DOHH2 (cell line): ENCODE data around the gene FNIP1.
"Not testable (repeated sequence)": the region's sequence is repeated elsewhere in the genome, so short reads cannot be mapped to it uniquely, and the experiment has no call there.

Experiments used
- H3F3A ChIP-seq: fragments of 200-600 bp; sonication (generic), shearing (Covaris generic); 2 replicates; pipeline ENCODE4 v1.6.0; 2016; ENCODE audit warnings: antibody characterized with exemption, mild to moderate bottlenecking; ENCODE audit not compliant: control insufficient read depth, insufficient read depth
- H3K27ac ChIP-seq: fragments of 200-600 bp; sonication (generic); 2 replicates; pipeline ENCODE4 v1.5.1; 2014; ENCODE audit warnings: low read depth, mild to moderate bottlenecking, low read length, moderate library complexity
- H3K27me3 ChIP-seq: fragments of 200-600 bp; sonication (generic); 2 replicates; pipeline ENCODE4 v1.6.1; 2014; ENCODE audit warnings: mild to moderate bottlenecking, low read length, mixed read lengths; ENCODE audit not compliant: control insufficient read depth
- H3K36me3 ChIP-seq: fragments of 200-600 bp; sonication (generic); 2 replicates; pipeline ENCODE4 v1.6.1; 2014; ENCODE audit warnings: mild to moderate bottlenecking, low read length, moderate library complexity, mixed read lengths; ENCODE audit not compliant: control insufficient read depth
- H3K4me1 ChIP-seq: fragments of 200-600 bp; sonication (generic); 2 replicates; pipeline ENCODE4 v1.6.1; 2014; ENCODE audit warnings: mild to moderate bottlenecking, low read length, mixed read lengths; ENCODE audit not compliant: control insufficient read depth
- H3K4me2 ChIP-seq: fragments of 200-600 bp; sonication (generic); 2 replicates; pipeline ENCODE4 v1.6.0; 2014; ENCODE audit warnings: mild to moderate bottlenecking, low read length, moderate library complexity
- H3K4me3 ChIP-seq: fragments of 200-600 bp; sonication (generic); 2 replicates; pipeline ENCODE4 v1.5.1; 2014; ENCODE audit warnings: mild to moderate bottlenecking, low read length, mixed read lengths
- H3K79me2 ChIP-seq: fragments of 200-600 bp; sonication (generic); 2 replicates; pipeline ENCODE4 v1.6.1; 2014; ENCODE audit warnings: mild to moderate bottlenecking, low read length, mixed read lengths; ENCODE audit not compliant: control insufficient read depth
- H3K9me2 ChIP-seq: fragments of 200-600 bp; sonication (generic); replicated peaks from 2 replicates; pipeline ENCODE4 v1.6.1; 2014; ENCODE audit warnings: mild to moderate bottlenecking, low read length, mixed read lengths; ENCODE audit not compliant: control insufficient read depth
- H3K9me3 ChIP-seq: fragments of 200-600 bp; sonication (generic); 2 replicates; pipeline ENCODE4 v1.6.1; 2014; ENCODE audit warnings: antibody characterized with exemption, low read length, mixed read lengths; ENCODE audit not compliant: control insufficient read depth, insufficient read depth
- H4K20me1 ChIP-seq: fragments of 200-600 bp; sonication (generic); 2 replicates; pipeline ENCODE4 v1.6.0; 2014; ENCODE audit warnings: low read depth, mild to moderate bottlenecking, antibody characterized with exemption, low read length, moderate library complexity; ENCODE audit not compliant: control insufficient read depth, insufficient read depth
- CTCF ChIP-seq: fragments of 200-600 bp; sonication (generic); IDR thresholded peaks from one replicate; pipeline ENCODE4 v1.5.1; 2014; ENCODE audit warnings: antibody characterized with exemption, mild to moderate bottlenecking, low read depth, low read length; ENCODE audit not compliant: poor library complexity, severe bottlenecking
- EZH2phosphoT487 ChIP-seq: fragments of 200-600 bp; sonication (generic); IDR thresholded peaks from 2 replicates; pipeline ENCODE4 v1.6.1; 2017; ENCODE audit warnings: borderline replicate concordance, mild to moderate bottlenecking, antibody characterized with exemption, low read length, moderate library complexity, mixed read lengths

Gene FNIP1

GRCh38 chr5:131718487-131719014 is 78.3 kb downstream of the FNIP1 start:
- Histone ChIP-seq H3K27ac (no peak overlapping the region), H3K27me3 (no peaks in the 10 kb centered on the region), H3K9me2 (no peaks in the 10 kb centered on the region), H3K36me3 (peaks cover 24% of the 10 kb centered on the region), H3K4me2 (no peak overlapping the region), H3K79me2 (no peaks in the 10 kb centered on the region), H3K4me1 (no peaks in the 10 kb centered on the region), H3F3A (no peaks in the 10 kb centered on the region), H3K4me3 (no peak overlapping the region), H4K20me1 (no peaks in the 10 kb centered on the region), H3K9me3 (peaks cover 11% of the 10 kb centered on the region; the same call in 1 of the 2 replicates)
- TF ChIP-seq EZH2phosphoT487 = no peak
- TF ChIP-seq CTCF = no peak

- not testable (repeated sequence) for H3K9me2 ChIP-seq, H3K27ac ChIP-seq, H3F3A ChIP-seq, H3K4me1 ChIP-seq, H3K79me2 ChIP-seq, H3K4me2 ChIP-seq, H3K4me3 ChIP-seq, H4K20me1 ChIP-seq, H3K27me3 ChIP-seq
- H3K36me3 ChIP-seq = peaks cover 24% of the 10 kb centered on the region
- peaks cover 11% of the 10 kb centered on the region; the same call in 1 of the 2 replicates for H3K9me3 ChIP-seq
Observed at GRCh38 chr5:131717164-131717563, 79.7 kb downstream of the FNIP1 start.

- Histone ChIP-seq H3K4me2 (no peak overlapping the region), H3K79me2 (no peaks in the 10 kb centered on the region), H3K27ac (no peak overlapping the region), H3K4me1 (no peaks in the 10 kb centered on the region), H3K27me3 (no peaks in the 10 kb centered on the region), H4K20me1 (no peaks in the 10 kb centered on the region), H3F3A (no peaks in the 10 kb centered on the region), H3K9me3 (peaks cover 11% of the 10 kb centered on the region; the same call in 1 of the 2 replicates), H3K4me3 (no peak overlapping the region), H3K9me2 (no peaks in the 10 kb centered on the region), H3K36me3 (peaks cover 24% of the 10 kb centered on the region)
- TF ChIP-seq CTCF (no peak), EZH2phosphoT487 (no peak)
Observed at GRCh38 chr5:131716650-131717049, 80.2 kb downstream of the FNIP1 start.

GRCh38 chr5:131710391-131710790 is 86.4 kb downstream of the FNIP1 start:
- Histone ChIP-seq H3K27me3 (no peaks in the 10 kb centered on the region), H3K4me2 (no peak overlapping the region), H3K27ac (no peak overlapping the region), H3K4me3 (no peak overlapping the region), H4K20me1 (no peaks in the 10 kb centered on the region), H3K36me3 (peaks cover 28% of the 10 kb centered on the region), H3F3A (no peaks in the 10 kb centered on the region), H3K9me2 (no peaks in the 10 kb centered on the region), H3K79me2 (no peaks in the 10 kb centered on the region), H3K9me3 (no peaks in the 10 kb centered on the region), H3K4me1 (no peaks in the 10 kb centered on the region)
- TF ChIP-seq EZH2phosphoT487 (no peak), CTCF (no peak)
